Left lung (tissue), 10 donors: ENCODE results near the gene PHC1. TPM values are rescaled to one million over a fixed set of nuclear protein-coding genes. Genes with fewer than 3 reads are reported as not detected.
A peak's percentile ranks its signal among the peaks of the same experiment; 100 is the strongest.
"Not testable (repeated sequence)": the region's sequence is repeated elsewhere in the genome, so short reads cannot be mapped to it uniquely, and the experiment has no call there.

Experiments
- ATAC-seq: fragments of 200-7000 bp; cut with Tn5 transposase; one replicate; pipeline ENCODE4 v1.9.1; 2020; ENCODE audit warnings: moderate library complexity
- DNase-seq, 4 donors: peaks; one replicate each; pipeline ENCODE4 v3.0.0-alpha.2; 2013 to 2020
- H3K27ac ChIP-seq, 2 donors: fragments of 200-600 bp; sonication (generic) in 1 of 2; one replicate each; pipeline versions ENCODE4 v1.5.0 to v1.8.0; 2020 to 2021
- H3K27me3 ChIP-seq, 2 donors: fragments of 200-600 bp; sonication (generic) in 1 of 2; one replicate each; pipeline versions ENCODE4 v1.5.0 to v1.8.0; 2020 to 2021
- H3K36me3 ChIP-seq, 2 donors: fragments of 200-600 bp; sonication (generic) in 1 of 2; one replicate each; pipeline versions ENCODE4 v1.5.0 to v1.8.0; 2020 to 2021
- H3K4me1 ChIP-seq, 2 donors: fragments of 200-600 bp; one replicate each; pipeline ENCODE4 v1.8.0; 2021
- H3K4me3 ChIP-seq, 2 donors: fragments of 200-600 bp; sonication (generic) in 1 of 2; one replicate each; pipeline versions ENCODE4 v1.5.0 to v1.8.0; 2020 to 2021; ENCODE audit warnings: mild to moderate bottlenecking in 1 of 2
- H3K9me3 ChIP-seq, 2 donors: fragments of 200-600 bp; sonication (generic) in 1 of 2; one replicate each; pipeline versions ENCODE4 v1.5.0 to v1.8.0; 2020 to 2021
- intact Hi-C, 2 donors: fragments of 100-400 bp; cut with DNase I; formaldehyde crosslinking; loops; one replicate each; pipeline versions ENCODE4 v1.11.2 to v1.14.2; 2022
- polyA plus RNA-seq, 6 donors: library from polyadenylated mRNA; unstranded; fragments of 120-200 nt; gene quantifications; one replicate each; pipeline ENCODE4 v1.2.1, GENCODE V29; 2013; ENCODE audit not compliant: insufficient read length in 6 of 6
- total RNA-seq, 2 donors: library from RNA; stranded (reverse); fragmentation: NEBNext Ultra II Directional; extraction: Animal tissue kit (Norgen Biotek cat#: 25700); gene quantifications; one replicate each; pipeline ENCODE4 v1.2.1, GENCODE V29; 2021
- TF ChIP-seq, protein P1 (sequence below), 2 donors: fragments of 200-600 bp; sonication (generic) in 1 of 2; IDR thresholded peaks; one replicate each; pipeline versions ENCODE4 v1.5.0 to v1.8.0; 2021; ENCODE audit warnings: antibody characterized with exemption in 2 of 2
- donor health status: DM: no; HTN: yes; CAD: no.
- donor health status: DM: no; HTN: no; CAD: no.

The PHC1 gene
- total and polyA plus RNA-seq, 8 donors, result 30.1 to 111 (median 96.4) TPM

DNA sequence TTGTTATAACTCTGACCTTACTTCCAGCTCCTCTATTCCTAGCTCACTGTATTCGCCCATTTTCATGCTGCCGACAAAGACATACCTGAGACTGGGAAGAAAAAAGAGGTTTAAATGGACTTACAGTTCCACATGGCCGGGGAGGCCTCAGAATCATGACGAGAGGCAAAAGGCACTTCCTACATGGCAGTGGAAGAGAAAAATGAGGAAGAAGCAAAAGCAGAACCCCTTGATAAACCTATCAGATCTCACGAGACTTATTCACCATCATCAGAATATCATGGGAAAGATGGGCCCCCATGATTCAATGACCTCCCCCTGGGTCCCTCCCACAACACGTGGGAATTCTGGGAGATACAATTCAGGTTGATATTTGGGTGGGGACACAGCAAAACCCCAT lies 14.5 kb upstream of the PHC1 start:
- TF ChIP-seq, protein P1, sequence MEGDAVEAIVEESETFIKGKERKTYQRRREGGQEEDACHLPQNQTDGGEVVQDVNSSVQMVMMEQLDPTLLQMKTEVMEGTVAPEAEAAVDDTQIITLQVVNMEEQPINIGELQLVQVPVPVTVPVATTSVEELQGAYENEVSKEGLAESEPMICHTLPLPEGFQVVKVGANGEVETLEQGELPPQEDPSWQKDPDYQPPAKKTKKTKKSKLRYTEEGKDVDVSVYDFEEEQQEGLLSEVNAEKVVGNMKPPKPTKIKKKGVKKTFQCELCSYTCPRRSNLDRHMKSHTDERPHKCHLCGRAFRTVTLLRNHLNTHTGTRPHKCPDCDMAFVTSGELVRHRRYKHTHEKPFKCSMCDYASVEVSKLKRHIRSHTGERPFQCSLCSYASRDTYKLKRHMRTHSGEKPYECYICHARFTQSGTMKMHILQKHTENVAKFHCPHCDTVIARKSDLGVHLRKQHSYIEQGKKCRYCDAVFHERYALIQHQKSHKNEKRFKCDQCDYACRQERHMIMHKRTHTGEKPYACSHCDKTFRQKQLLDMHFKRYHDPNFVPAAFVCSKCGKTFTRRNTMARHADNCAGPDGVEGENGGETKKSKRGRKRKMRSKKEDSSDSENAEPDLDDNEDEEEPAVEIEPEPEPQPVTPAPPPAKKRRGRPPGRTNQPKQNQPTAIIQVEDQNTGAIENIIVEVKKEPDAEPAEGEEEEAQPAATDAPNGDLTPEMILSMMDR (IDR thresholded peaks at IDR 0.05), result no peak
- Histone ChIP-seq H3K36me3 (no peaks in the 10 kb centered on the region), H3K4me3 (no peak overlapping the region), H3K27ac (no peak overlapping the region), H3K4me1 (no peaks in the 10 kb centered on the region), H3K27me3 (no peaks in the 10 kb centered on the region), H3K9me3 (peaks cover 0 to 7% of the 10 kb centered on the region in 2 donors)
- DNase-seq (no peak), ATAC-seq (no peak)
- intact Hi-C loops, result no loop called here

DNA sequence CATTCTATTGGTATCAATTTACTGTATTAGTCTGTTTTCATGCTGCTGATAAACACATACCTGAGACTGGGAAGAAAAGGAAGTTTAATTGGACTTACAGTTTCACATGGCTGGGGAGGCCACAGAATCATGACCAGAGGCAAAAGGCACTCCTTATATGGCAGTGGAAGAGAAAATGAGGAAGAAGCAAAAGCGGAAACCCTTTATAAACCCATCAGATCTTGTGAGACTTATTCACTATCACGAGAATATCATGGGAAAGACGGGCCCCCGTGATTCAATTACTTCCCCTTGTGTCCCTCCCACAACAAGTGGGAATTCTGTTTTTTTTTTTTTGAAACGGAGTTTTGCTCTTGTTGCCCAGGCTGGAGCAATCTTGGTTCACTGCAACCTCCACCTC lies 11.6 kb upstream of the PHC1 start:
- intact Hi-C loops, H3K36me3 ChIP-seq, H3K27ac ChIP-seq, H3K9me3 ChIP-seq, H3K4me3 ChIP-seq, DNase-seq, H3K4me1 ChIP-seq, H3K27me3 ChIP-seq: not testable (repeated sequence)
- peak; percentile 30 for ATAC-seq

DNA sequence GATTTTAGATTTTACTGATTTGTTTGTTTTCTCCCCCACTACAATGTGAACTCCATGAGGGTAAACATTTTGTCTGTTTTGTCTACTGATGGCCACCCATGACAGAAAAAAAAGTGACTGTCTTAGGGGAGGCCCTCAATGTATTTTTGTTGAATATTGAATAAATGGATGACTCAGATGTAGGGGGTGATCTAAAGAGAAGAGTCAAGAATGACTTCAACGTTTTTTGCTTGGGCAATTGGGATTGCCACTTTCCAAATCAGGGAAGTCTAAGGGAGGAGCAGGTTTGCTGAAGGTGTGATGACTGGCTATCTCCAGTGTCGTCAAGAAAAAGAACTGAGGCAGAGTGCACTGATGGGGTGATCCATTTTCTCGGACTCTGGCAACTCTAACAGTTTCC lies 10.7 kb upstream of the PHC1 start:
- no peak overlapping the region for H3K27ac ChIP-seq
- no peaks in the 10 kb centered on the region for H3K36me3 ChIP-seq
- TF ChIP-seq, protein P1 (IDR thresholded peaks at IDR 0.05), result no peak
- ATAC-seq, result no peak
- H3K9me3 ChIP-seq, result peaks cover 0 to 7% of the 10 kb centered on the region in 2 donors
- no peak overlapping the region for H3K4me3 ChIP-seq
- intact Hi-C loops, result no loop called here
- no peak for DNase-seq
- H3K27me3 ChIP-seq, result no peaks in the 10 kb centered on the region
- no peaks in the 10 kb centered on the region for H3K4me1 ChIP-seq

DNA sequence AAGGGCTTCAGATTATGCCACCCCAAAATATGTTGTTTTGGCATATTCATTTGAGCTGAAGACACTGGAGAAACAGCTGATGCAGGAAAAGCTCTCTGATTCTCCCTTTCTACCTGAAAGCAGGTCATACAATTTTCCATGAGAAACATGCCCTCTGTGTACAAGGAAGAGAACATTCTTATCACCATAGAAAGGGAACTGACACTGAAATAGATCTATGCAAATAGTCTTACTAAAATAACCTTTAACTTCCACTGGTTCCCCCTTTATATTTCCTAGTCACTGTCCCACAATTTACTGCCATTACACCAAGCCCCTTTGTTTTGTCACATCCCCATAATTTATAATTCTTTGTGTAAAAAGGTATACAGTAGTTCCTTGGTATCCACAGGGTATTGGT lies 9.6 kb upstream of the PHC1 start:
- TF ChIP-seq, protein P1 (IDR thresholded peaks at IDR 0.05), result no peak
- ATAC-seq (no peak), DNase-seq (no peak)
- Histone ChIP-seq H3K4me3 (no peak overlapping the region), H3K9me3 (peaks cover 0 to 7% of the 10 kb centered on the region in 2 donors), H3K27ac (no peak overlapping the region), H3K4me1 (no peaks in the 10 kb centered on the region), H3K36me3 (no peaks in the 10 kb centered on the region), H3K27me3 (no peaks in the 10 kb centered on the region)
- intact Hi-C loops, result no loop called here

DNA sequence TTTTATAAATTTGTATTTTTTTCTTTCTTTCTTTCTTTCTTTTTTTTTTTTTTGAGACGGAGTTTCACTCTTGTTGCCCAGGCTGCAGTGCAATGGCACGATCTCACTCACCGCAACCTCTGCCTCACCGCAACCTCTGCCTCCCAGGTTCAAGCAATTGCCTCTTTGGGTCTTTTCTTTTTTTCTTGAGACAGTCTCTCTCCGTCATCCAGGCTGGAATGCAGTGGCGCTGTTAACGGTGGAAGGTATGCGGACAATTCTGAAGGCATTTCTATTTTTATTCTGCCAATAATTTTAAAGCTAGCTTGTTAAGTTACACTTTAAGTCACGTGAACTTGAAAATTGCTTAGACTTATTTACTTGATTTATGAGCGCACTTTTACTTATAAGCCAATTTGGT lies 8.8 kb upstream of the PHC1 start:
- H3K4me1 ChIP-seq, result no peaks in the 10 kb centered on the region
- ATAC-seq (peak; percentile 34), DNase-seq (no peak)
- no peak overlapping the region for H3K27ac ChIP-seq
- H3K27me3 ChIP-seq, result no peaks in the 10 kb centered on the region
- H3K4me3 ChIP-seq, result no peak overlapping the region
- TF ChIP-seq, protein P1 (IDR thresholded peaks at IDR 0.05), result no peak
- no peaks in the 10 kb centered on the region for H3K36me3 ChIP-seq
- intact Hi-C loops, result no loop called here
- H3K9me3 ChIP-seq, result peaks cover 0 to 7% of the 10 kb centered on the region in 2 donors
